NB4 (cell line): ENCODE results near the gene ASNSD1.

Source experiments
- CTCF ChIP-seq: IDR thresholded peaks from one replicate; pipeline ENCODE4 v1.5.1; 2012; ENCODE audit warnings: low read depth, low read length
- MYC ChIP-seq: IDR thresholded peaks from 2 replicates; pipeline ENCODE4 v1.6.1; 2011; ENCODE audit warnings: low read depth, low read length

DNA sequence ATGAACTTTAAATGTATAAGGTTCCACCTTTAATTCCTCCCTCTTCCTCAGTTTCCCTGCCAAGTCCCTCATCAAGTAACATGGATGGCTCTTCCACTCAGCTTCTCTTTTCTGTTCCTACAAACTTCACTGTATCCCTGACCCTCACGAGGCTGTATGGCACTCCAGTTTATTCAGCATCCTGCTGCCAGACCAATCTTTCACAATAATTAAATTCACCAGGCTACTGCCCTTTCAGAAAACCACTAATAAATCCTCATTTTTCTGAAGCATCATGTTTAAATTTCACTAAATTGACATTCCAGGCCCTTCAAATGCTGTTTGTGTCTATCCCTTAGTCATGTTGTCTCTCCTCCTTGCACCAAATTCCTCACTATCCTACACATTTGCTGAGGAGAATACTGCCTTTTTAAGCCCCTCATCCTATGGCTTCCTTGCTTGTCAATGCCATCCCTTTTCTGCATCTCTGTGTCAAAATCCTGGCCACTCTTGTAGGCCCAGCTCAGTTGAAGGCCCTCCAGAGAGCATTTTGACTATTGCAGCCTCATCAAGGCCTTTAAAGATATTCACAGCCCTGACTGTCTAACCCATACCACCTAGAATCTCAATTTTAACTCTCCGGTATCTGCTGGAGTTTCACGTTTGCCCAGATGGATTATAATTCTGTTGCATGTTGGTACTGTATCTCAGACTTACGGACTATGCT is 22.8 kb upstream of the ASNSD1 start:
- no peak for TF ChIP-seq MYC
- no peak for TF ChIP-seq CTCF
